Ovary (tissue), 10 donors: ENCODE data around the gene ATP5F1A. TPM values are rescaled to one million over a fixed set of nuclear protein-coding genes. Genes with fewer than 3 reads are reported as not detected.

Experiments used
- DNase-seq, 5 donors: peaks; one replicate each; pipeline ENCODE4 v3.0.0-alpha.2; 2019 to 2020
- H3K27ac ChIP-seq, 2 donors: fragments of 200-600 bp; one replicate each; pipeline versions ENCODE4 v1.5.1 to v1.8.0; 2019 to 2022
- H3K27me3 ChIP-seq: fragments of 200-600 bp; one replicate; pipeline ENCODE4 v1.8.0; 2022
- H3K36me3 ChIP-seq: fragments of 200-600 bp; sonication (generic); one replicate; pipeline ENCODE4 v1.5.1; 2019
- H3K4me1 ChIP-seq: one replicate; pipeline ENCODE4 v1.8.1; 2013; ENCODE audit warnings: mild to moderate bottlenecking, moderate library complexity; ENCODE audit not compliant: insufficient read depth
- H3K4me3 ChIP-seq: fragments of 200-600 bp; sonication (generic); one replicate; pipeline ENCODE4 v1.5.1; 2017
- H3K9me3 ChIP-seq, 2 donors: fragments of 200-600 bp in 1 of 2; sonication (generic) in 1 of 2; one replicate each; pipeline versions ENCODE4 v1.5.1 to v1.8.1; 2013 to 2019; ENCODE audit warnings: mild to moderate bottlenecking in 1 of 2, moderate library complexity in 1 of 2
- CTCF ChIP-seq, 3 donors: fragments of 450-650 bp in 2 of 3; fragments of 200-600 bp in 1 of 3; IDR thresholded peaks; one replicate each; pipeline versions ENCODE4 v1.5.1 to v1.8.0; 2016 to 2022; ENCODE audit warnings: antibody characterized with exemption in 3 of 3, mild to moderate bottlenecking in 1 of 3
- EP300 ChIP-seq: sonication (generic); formaldehyde crosslinking; IDR thresholded peaks from one replicate; pipeline ENCODE4 v1.6.1; 2017; ENCODE audit warnings: antibody characterized with exemption
- POLR2A ChIP-seq: fragments of 450-650 bp; IDR thresholded peaks from one replicate; pipeline ENCODE4 v1.6.1; 2017; ENCODE audit warnings: antibody characterized with exemption, mild to moderate bottlenecking, moderate library complexity
- WGBS, 3 donors: extraction: QIAGEN DNeasy Blood & Tissue Kit in 1 of 3; methylation state at CpG; one replicate each; pipeline versions ENCODE4 v1.1.5 to v1.1.7; 2013 to 2017; 5-methylcytosine and 5-hydroxymethylcytosine counted together
- intact Hi-C, 4 donors: fragments of 100-400 bp; cut with DNase I; formaldehyde crosslinking; loops; one replicate each; pipeline versions ENCODE4 v1.11.0 to v1.15.1; 2022 to 2023
- long read RNA-seq, 3 donors: library from polyadenylated mRNA in 2 of 3; unstranded in 2 of 3; transcript quantifications; one replicate each; pipeline ENCODE4 v2.0.0 and lab custom pipeline, GENCODE V29; 2021 to 2026
- polyA plus RNA-seq, 2 donors: library from polyadenylated mRNA; stranded (reverse); fragments of 200-250 nt in 1 of 2; fragments of 350-450 nt in 1 of 2; fragmentation: Illumina TruSeq in 1 of 2; extraction: RNeasy Lipid Tissue Mini Kit (QIAGEN cat#74804) in 1 of 2; gene quantifications; one replicate each; pipeline ENCODE4 v1.2.3, GENCODE V29; 2013 to 2014
- total RNA-seq, 7 donors: library from RNA; depleted of rRNA in 2 of 7; stranded (reverse); fragments of >200 nt in 2 of 7; fragmentation: NEBNext Ultra II Directional in 3 of 7; extraction: Animal tissue kit (Norgen Biotek cat#: 25700) in 3 of 7; gene quantifications; one replicate each; pipeline versions ENCODE4 v1.1.0 to v1.2.4, GENCODE V29; 2016 to 2023
- donor health status: DM: no; HTN: no; CAD: no; lungs with moderate emphysema.
- donor health status: DM: no; HTN: no; CAD: no.
- donor health status: Bipolar disorder and iron deficiency.
- donor health status: DM: yes; HTN: yes; CAD: no.
- donor health status: DM: no; HTN: no; CAD: no.
- donor health status: DM: yes; HTN: yes; CAD: no.

The ATP5F1A gene
- total RNA-seq (100 to 1,000 TPM; 267 to 370 (median 294) TPM), polyA plus RNA-seq (100 to 1,000 TPM; 251 to 409 TPM)
- long read RNA-seq, donor 1, full-length matches to known transcripts = 3,442 of 3,658 reads
- long read RNA-seq, donor 1, partial matches to known transcripts = 145 of 3,658 reads
- long read RNA-seq, donor 1, other reads (novel, unspliced or antisense) = 71 of 3,658 reads
- long read RNA-seq, donor 2, full-length matches to known transcripts = 289 of 598 reads
- long read RNA-seq, donor 2, partial matches to known transcripts = 245 of 598 reads
- long read RNA-seq, donor 2, other reads (novel, unspliced or antisense) = 64 of 598 reads
- long read RNA-seq, donor 3, full-length matches to known transcripts = 504 of 527 reads
- long read RNA-seq, donor 3, partial matches to known transcripts = 12 of 527 reads
- long read RNA-seq, donor 3, other reads (novel, unspliced or antisense) = 11 of 527 reads

GRCh38 chr18:46097801-46098615, at the start of gene ATP5F1A:
ATP5F1A (minus strand) TSS chr18:46098296; CDS start chr18:46098231, 65 bp downstream.
- WGBS, 3 donors = 0 to 1% (median 0%) methylated on average over 53 of the region's 53 CpGs
- Histone ChIP-seq H3K27me3 (no peaks in the 10 kb centered on the region), H3K4me1 (peaks cover 11% of the 10 kb centered on the region), H3K27ac (peak within 1 kb of the TSS; percentile 26 to 71), H3K36me3 (no peaks in the 10 kb centered on the region), H3K9me3 (no peaks in the 10 kb centered on the region), H3K4me3 (peak within 1 kb of the TSS; percentile 94)
- intact Hi-C loops = loop anchor here in 1 of 4 donors (10.0 kb wide), 1 partner anchor 133 kb away; the partner anchor contains the start of gene EPG5
- no peak for TF ChIP-seq CTCF (IDR thresholded peaks at IDR 0.05)
- TF ChIP-seq POLR2A = peak; percentile 45
- DNase-seq = peak; percentile 80 to 91 (median 86)

GRCh38 chr18:46141199-46141598, 43.1 kb upstream of the ATP5F1A start:
- intact Hi-C loops = loop anchor here in 1 of 4 donors (10.0 kb wide), 1 partner anchor 514 kb away; the partner anchor contains the start of gene LOXHD1
- 93 to 95% (median 95%) methylated on average over 4 of the region's 4 CpGs for WGBS, 3 donors
- Histone ChIP-seq H3K36me3 (no peaks in the 10 kb centered on the region), H3K9me3 (no peaks in the 10 kb centered on the region), H3K4me1 (no peaks in the 10 kb centered on the region), H3K4me3 (no peak overlapping the region), H3K27ac (no peak overlapping the region), H3K27me3 (no peaks in the 10 kb centered on the region)
- DNase-seq = no peak
- TF ChIP-seq CTCF (IDR thresholded peaks at IDR 0.05) (no peak), POLR2A (no peak), EP300 (no peak)

GRCh38 chr18:46140173-46140572, 42.1 kb upstream of the ATP5F1A start:
- Histone ChIP-seq H3K4me1 (no peaks in the 10 kb centered on the region), H3K27me3 (no peaks in the 10 kb centered on the region), H3K27ac (no peak overlapping the region), H3K9me3 (no peaks in the 10 kb centered on the region), H3K4me3 (no peak overlapping the region), H3K36me3 (no peaks in the 10 kb centered on the region)
- intact Hi-C loops = loop anchor here in 1 of 4 donors (10.0 kb wide), 1 partner anchor 515 kb away; the partner anchor contains the start of gene LOXHD1
- WGBS, 3 donors = 95 to 98% (median 97%) methylated on average over 4 of the region's 4 CpGs
- TF ChIP-seq CTCF (IDR thresholded peaks at IDR 0.05) = no peak
- no peak for TF ChIP-seq EP300
- no peak for TF ChIP-seq POLR2A
- DNase-seq = no peak

- WGBS, 3 donors = 59 to 66% (median 59%) methylated on average over 9 of the region's 9 CpGs
- H3K36me3 ChIP-seq = no peaks in the 10 kb centered on the region
- no peaks in the 10 kb centered on the region for H3K9me3 ChIP-seq
- no peak overlapping the region for H3K27ac ChIP-seq
- DNase-seq = no peak
- intact Hi-C loops = no loop called here
- peaks cover 1% of the 10 kb centered on the region for H3K4me1 ChIP-seq
- no peaks in the 10 kb centered on the region for H3K27me3 ChIP-seq
- no peak for TF ChIP-seq CTCF (IDR thresholded peaks at IDR 0.05)
- H3K4me3 ChIP-seq = no peak overlapping the region
Observed at GRCh38 chr18:46134920-46135675, 37.0 kb upstream of the ATP5F1A start.
